ENCODE data around the gene ICAM1. TPM values are rescaled to one million over a fixed set of nuclear protein-coding genes. Genes with fewer than 3 reads are reported as not detected.

The ICAM1 gene
- total and polyA plus RNA-seq, 2 of the 8 experiments (the other 6 are each of a cell fraction or from before 2014, with no cell fraction given) = 4.0 to 9.4 TPM

DNA sequence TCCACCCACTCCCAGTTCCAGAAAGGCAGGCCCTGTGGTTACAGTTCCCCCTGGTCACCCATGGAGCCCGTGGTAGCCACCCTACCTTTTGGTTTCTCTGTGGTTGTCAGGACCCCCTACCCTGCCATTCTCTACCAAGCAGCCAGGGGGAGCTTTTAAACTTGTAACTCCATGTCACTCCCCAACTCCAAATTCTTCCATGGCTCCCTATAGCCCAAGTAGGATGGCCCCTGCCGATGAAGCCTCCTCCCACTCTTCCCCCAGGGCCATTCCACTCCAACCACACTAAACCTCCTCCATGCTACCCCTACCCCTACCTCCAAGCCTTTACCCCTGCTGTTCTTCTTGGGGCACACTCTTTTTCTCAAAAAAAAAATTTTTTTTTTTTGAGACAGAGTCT lies 42.0 kb upstream of the ICAM1 start (continued):
- peak; percentile 24 to 41; a peak in 3 of 4 replicates for TF ChIP-seq RAD21 (IDR thresholded peaks at IDR 0.05 in 1 of 2, conservative IDR thresholded peaks at IDR 0.05 in 1 of 2; ENCODE audit: low read depth in 2 of 2, low read length in 2 of 2)
- no peak for TF ChIP-seq CHD1 (IDR thresholded peaks at IDR 0.05; ENCODE audit: low read depth, low read length)
- no peak for TF ChIP-seq SP1 (IDR thresholded peaks at IDR 0.05; ENCODE audit: low read depth, low read length)
- no peak for TF ChIP-seq GTF2F1 (IDR thresholded peaks at IDR 0.05; ENCODE audit: borderline replicate concordance, low read depth, low read length)
- no peak for TF ChIP-seq SRF (IDR thresholded peaks at IDR 0.05; ENCODE audit: low read depth, low read length)
- TF ChIP-seq GABPA (IDR thresholded peaks at IDR 0.05; ENCODE audit: borderline replicate concordance, insufficient read depth, low read length) = no peak

All from H1 (cell line).